Naive thymus-derived CD4-positive, alpha-beta T cell (primary cell): ENCODE results near the gene ZNF692. TPM values are rescaled to one million over a fixed set of nuclear protein-coding genes. Genes with fewer than 3 reads are reported as not detected.

ENCODE experiments used
- ATAC-seq: fragments of 150-1000 bp; cut with Tn5 transposase; 2 replicates; pipeline ENCODE4 v1.10.0; 2021; ENCODE audit warnings: mild to moderate bottlenecking, moderate library complexity
- CTCF ChIA-PET: fragments of 350-600 bp; sonication (Branson Sonifier 250); formaldehyde crosslinking; loops from one replicate; lab custom pipeline; 2021; ENCODE audit warnings: antibody characterized with exemption; lab: Charles Lee
- POLR2A ChIA-PET: fragments of 350-600 bp; sonication (Branson Sonifier 250); formaldehyde crosslinking; loops from one replicate; lab custom pipeline; 2021; ENCODE audit warnings: antibody characterized with exemption, inconsistent platforms; lab: Charles Lee
- DNase-seq, 9 donors: peaks; one replicate each; pipeline versions ENCODE4 v3.0.0 to v3.0.0-alpha.2; 2020 to 2022; ENCODE audit warnings: mixed read lengths in 1 of 9
- H3K27ac ChIP-seq: one replicate; pipeline ENCODE4 v1.7.0; 2013; ENCODE audit warnings: mild to moderate bottlenecking, low read depth, low read length, moderate library complexity
- H3K27me3 ChIP-seq, 2 donors: one replicate each; pipeline ENCODE4 v1.7.0; 2013; ENCODE audit warnings: low read length in 2 of 2, mild to moderate bottlenecking in 2 of 2, moderate library complexity in 2 of 2; ENCODE audit not compliant: control insufficient read depth in 2 of 2, insufficient read depth in 2 of 2
- H3K36me3 ChIP-seq, 3 experiments: 1 replicate in 2 of 3; 2 replicates in 1 of 3; pipeline ENCODE4 v1.7.0; 2013; ENCODE audit warnings: low read length in 3 of 3, mild to moderate bottlenecking in 3 of 3, moderate library complexity in 1 of 3; ENCODE audit not compliant: insufficient read depth in 3 of 3, control insufficient read depth in 2 of 3
- H3K4me1 ChIP-seq, 2 donors: one replicate each; pipeline ENCODE4 v1.7.0; 2013; ENCODE audit warnings: low read length in 2 of 2, mild to moderate bottlenecking in 2 of 2, moderate library complexity in 1 of 2; ENCODE audit not compliant: control insufficient read depth in 2 of 2, insufficient read depth in 2 of 2
- H3K4me3 ChIP-seq: 2 replicates; pipeline ENCODE4 v1.7.0; 2013; ENCODE audit warnings: mild to moderate bottlenecking, low read length
- H3K9me3 ChIP-seq, 3 experiments: 1 replicate in 2 of 3; 2 replicates in 1 of 3; pipeline ENCODE4 v1.7.0; 2013; ENCODE audit warnings: low read length in 3 of 3; ENCODE audit not compliant: control insufficient read depth in 2 of 3
- H3K27ac Mint-ChIP-seq, 9 donors: one replicate each; pipeline ENCODE4 v1.8.0; 2020 to 2022; ENCODE audit warnings: mixed read lengths in 9 of 9, mild to moderate bottlenecking in 8 of 9, moderate library complexity in 5 of 9, inconsistent platforms in 2 of 9
- H3K27me3 Mint-ChIP-seq, 5 donors: one replicate each; pipeline ENCODE4 v1.8.0; 2021 to 2022; ENCODE audit warnings: mixed read lengths in 5 of 5, mild to moderate bottlenecking in 1 of 5
- H3K36me3 Mint-ChIP-seq, 5 donors: one replicate each; pipeline ENCODE4 v1.8.0; 2020 to 2022; ENCODE audit warnings: mixed read lengths in 5 of 5, mild to moderate bottlenecking in 3 of 5, inconsistent platforms in 1 of 5
- H3K4me1 Mint-ChIP-seq, 7 donors: one replicate each; pipeline ENCODE4 v1.8.0; 2020 to 2022; ENCODE audit warnings: mixed read lengths in 7 of 7, mild to moderate bottlenecking in 3 of 7, inconsistent platforms in 1 of 7
- H3K4me3 Mint-ChIP-seq, 10 donors: one replicate each; pipeline ENCODE4 v1.8.0; 2020 to 2022; ENCODE audit warnings: mild to moderate bottlenecking in 10 of 10, mixed read lengths in 10 of 10, moderate library complexity in 6 of 10, inconsistent platforms in 2 of 10
- H3K9me3 Mint-ChIP-seq, 11 donors: one replicate each; pipeline ENCODE4 v1.8.0; 2020 to 2022; ENCODE audit warnings: mixed read lengths in 11 of 11, mild to moderate bottlenecking in 4 of 11, inconsistent platforms in 1 of 11, moderate library complexity in 1 of 11
- intact Hi-C, 2 donors: fragments of 100-400 bp; cut with micrococcal nuclease; formaldehyde crosslinking; loops; one replicate each; pipeline ENCODE4 v1.15.1; 2023
- polyA plus RNA-seq, 2 donors: library from polyadenylated mRNA; unstranded; fragments of 300-500 nt; fragmentation: Illumina TruSeq; gene quantifications; one replicate each; pipeline ENCODE4 v1.2.3, GENCODE V29; 2021
- total RNA-seq, 6 experiments: library from RNA in 5 of 6; stranded (reverse) in 5 of 6; gene quantifications; 1 replicate in 5 of 6; 2 replicates in 1 of 6; pipeline ENCODE4 v1.2.3 and lab custom pipeline; 2021 to 2026

The ZNF692 gene
- total and polyA plus RNA-seq, 7 experiments from 2014 or later: 7.6 to 87.5 (median 58.7) TPM

DNA sequence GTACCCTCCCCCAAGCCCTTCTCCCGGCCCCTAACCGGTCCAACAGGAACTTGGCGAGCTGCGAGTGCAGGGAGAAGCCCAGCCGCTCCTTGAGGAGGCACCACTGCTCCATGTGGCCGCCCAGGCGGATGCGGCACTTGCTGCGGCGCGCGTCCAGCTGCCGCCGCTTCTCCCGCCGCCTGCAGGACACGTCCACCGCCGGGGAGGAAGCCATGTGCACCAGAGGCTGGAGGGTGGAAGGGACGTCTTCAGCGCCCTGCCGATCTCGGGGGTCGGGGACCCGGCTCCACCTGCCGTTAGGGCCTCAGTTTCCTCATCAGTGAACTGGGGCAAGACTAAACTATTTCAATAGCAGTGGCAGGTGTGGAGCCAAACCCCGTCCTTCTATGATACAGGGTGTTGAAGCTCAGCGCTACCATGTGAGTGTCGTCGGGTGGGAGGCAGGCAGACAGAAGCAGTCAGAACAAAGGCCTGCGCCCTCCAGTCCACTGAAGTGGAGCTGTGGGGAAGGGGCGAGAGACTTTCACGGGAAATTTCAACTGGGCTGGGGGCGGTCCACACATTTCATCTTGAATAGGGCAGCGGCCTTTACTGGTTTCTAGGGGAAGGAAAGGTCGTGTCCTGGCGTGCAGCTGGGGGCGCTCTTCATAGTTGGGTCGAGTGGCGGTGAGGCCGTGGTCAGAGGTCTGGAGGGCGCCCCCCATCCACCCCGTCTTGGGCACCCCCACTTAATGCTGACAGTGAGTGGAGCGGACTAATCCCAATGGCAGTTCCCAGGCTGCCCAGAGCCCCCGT lies 592 bp downstream of the ZNF692 start:
- no peaks in the 10 kb centered on the region for H3K9me3 ChIP-seq
- H3K4me3 Mint-ChIP-seq: peak overlapping the region; percentile 81 to 98 (median 91)
- H3K27ac Mint-ChIP-seq: peak overlapping the region; percentile 90 to 98 (median 96)
- peaks cover 40 to 53% of the 10 kb centered on the region in 2 donors for H3K4me1 ChIP-seq
- H3K27ac ChIP-seq: peak overlapping the region; percentile 81
- peaks cover 0 to 4% (median 0%) of the 10 kb centered on the region in 11 donors for H3K9me3 Mint-ChIP-seq
- peaks cover 0 to 18% (median 0%) of the 10 kb centered on the region in 5 donors for H3K36me3 Mint-ChIP-seq
- H3K4me1 Mint-ChIP-seq: peaks cover 16 to 53% (median 50%) of the 10 kb centered on the region in 7 donors
- ATAC-seq (peak; percentile 51), DNase-seq (peak in 3 of 9 donors; percentile 16 to 56 (median 20))
- H3K36me3 ChIP-seq: peaks cover 0 to 22% (median 0%) of the 10 kb centered on the region in 3 experiments
- no peaks in the 10 kb centered on the region for H3K27me3 Mint-ChIP-seq
- ChIA-PET POLR2A (interaction anchor here (0.6 to 9.5 kb wide), 9 partner anchors 11 to 57 kb away, joined by 3 to 154 read pairs (median 4); partner anchors contain the start of genes SH3BP5L and ZNF672), CTCF (interaction anchor here (0.7 to 2.5 kb wide), 8 partner anchors 11 to 32 kb away, joined by 3 to 11 read pairs (median 7); partner anchors contain the start of genes SH3BP5L and ZNF672)
- no peaks in the 10 kb centered on the region for H3K27me3 ChIP-seq
- intact Hi-C loops: loop anchor here in 1 of 2 donors (1.0 kb wide), 1 partner anchor 20 kb away; the partner anchor contains the start of gene ZNF672
- peak overlapping the region; percentile 69 for H3K4me3 ChIP-seq

DNA sequence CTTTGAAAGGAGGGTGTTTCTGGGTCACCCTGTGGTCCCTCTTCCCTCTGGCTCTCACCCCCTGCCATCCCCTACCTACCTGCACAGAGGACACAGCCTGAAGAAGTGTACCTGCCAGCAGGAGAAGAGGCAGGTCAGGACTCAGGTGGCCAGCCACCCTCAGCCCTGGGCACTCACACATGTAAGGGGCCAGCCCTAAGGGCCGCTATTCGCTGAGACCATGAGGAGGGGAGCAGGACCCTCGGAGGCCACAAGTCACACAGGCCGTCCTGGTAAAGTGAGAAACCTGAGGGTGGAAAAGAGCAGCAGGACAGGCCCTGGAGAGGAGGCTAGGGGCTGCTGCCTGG lies 1.2 kb downstream of the ZNF692 start:
- CTCF ChIA-PET: interaction anchor here (1.6 to 2.5 kb wide), 4 partner anchors 16 to 32 kb away, joined by 7 to 11 read pairs (median 8); partner anchors contain the start of gene SH3BP5L
- Histone ChIP-seq H3K9me3 (no peaks in the 10 kb centered on the region), H3K4me1 (peaks cover 39 to 57% of the 10 kb centered on the region in 2 donors), H3K27me3 (no peaks in the 10 kb centered on the region), H3K27ac (peak overlapping the region; percentile 81), H3K4me3 (peak overlapping the region; percentile 69), H3K36me3 (peaks cover 0 to 25% (median 0%) of the 10 kb centered on the region in 3 experiments)
- POLR2A ChIA-PET: interaction anchor here (1.2 to 9.5 kb wide), 6 partner anchors 11 to 58 kb away, joined by 3 to 154 read pairs (median 19); partner anchors contain the start of genes SH3BP5L and ZNF672
- intact Hi-C loops: loop anchor here in 1 of 2 donors (1.0 kb wide), 1 partner anchor 19 kb away; the partner anchor contains the start of gene ZNF672
- peak overlapping the region; percentile 24 to 98 (median 95) for H3K27ac Mint-ChIP-seq
- DNase-seq: no peak
- ATAC-seq: no peak
- H3K36me3 Mint-ChIP-seq: peaks cover 0 to 18% (median 0%) of the 10 kb centered on the region in 5 donors
- no peaks in the 10 kb centered on the region for H3K27me3 Mint-ChIP-seq
- peaks cover 0 to 4% (median 0%) of the 10 kb centered on the region in 11 donors for H3K9me3 Mint-ChIP-seq
- H3K4me3 Mint-ChIP-seq: peak overlapping the region; percentile 81 to 98 (median 91)
- H3K4me1 Mint-ChIP-seq: peaks cover 12 to 50% (median 48%) of the 10 kb centered on the region in 7 donors

DNA sequence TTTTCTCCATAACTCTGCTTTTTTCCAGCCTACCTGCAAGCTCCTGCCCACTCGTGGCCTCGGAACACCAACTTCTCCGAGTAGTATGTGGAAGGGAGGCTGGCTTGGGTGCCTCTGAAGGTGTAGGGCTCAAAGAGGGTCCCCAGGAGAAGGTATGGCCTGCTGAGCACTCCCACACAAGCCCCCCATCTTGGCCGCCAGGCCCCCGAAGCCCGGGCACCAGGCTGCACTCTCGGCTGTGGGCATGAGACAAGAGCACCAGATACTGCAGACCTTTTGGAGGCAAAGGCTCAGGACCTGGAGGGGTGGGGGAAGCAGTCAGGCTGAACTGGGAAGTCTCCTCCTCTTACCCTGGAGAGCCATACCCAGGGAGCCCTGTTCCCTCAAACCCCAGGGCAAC lies 1.7 kb downstream of the ZNF692 start:
- Mint-ChIP-seq H3K27me3 (no peaks in the 10 kb centered on the region), H3K9me3 (peaks cover 0 to 4% (median 0%) of the 10 kb centered on the region in 11 donors), H3K4me3 (peak overlapping the region in 8 of 10 donors; percentile 81 to 98 (median 90)), H3K27ac (peak overlapping the region in 7 of 9 donors; percentile 18 to 98 (median 95)), H3K36me3 (peaks cover 0 to 16% (median 0%) of the 10 kb centered on the region in 5 donors), H3K4me1 (peaks cover 7 to 45% (median 43%) of the 10 kb centered on the region in 7 donors)
- H3K36me3 ChIP-seq: peaks cover 0 to 25% (median 0%) of the 10 kb centered on the region in 3 experiments
- ATAC-seq: no peak
- peak overlapping the region; percentile 81 for H3K27ac ChIP-seq
- no peak overlapping the region for H3K4me3 ChIP-seq
- H3K4me1 ChIP-seq: peaks cover 34 to 52% of the 10 kb centered on the region in 2 donors
- ChIA-PET CTCF (no interaction called here), POLR2A (interaction anchor here (1.0 to 9.5 kb wide), 2 partner anchors 16 to 19 kb away, joined by 3 to 154 read pairs; partner anchors contain the start of gene ZNF672)
- intact Hi-C loops: no loop called here
- no peaks in the 10 kb centered on the region for H3K9me3 ChIP-seq
- no peaks in the 10 kb centered on the region for H3K27me3 ChIP-seq
- DNase-seq: no peak

DNA sequence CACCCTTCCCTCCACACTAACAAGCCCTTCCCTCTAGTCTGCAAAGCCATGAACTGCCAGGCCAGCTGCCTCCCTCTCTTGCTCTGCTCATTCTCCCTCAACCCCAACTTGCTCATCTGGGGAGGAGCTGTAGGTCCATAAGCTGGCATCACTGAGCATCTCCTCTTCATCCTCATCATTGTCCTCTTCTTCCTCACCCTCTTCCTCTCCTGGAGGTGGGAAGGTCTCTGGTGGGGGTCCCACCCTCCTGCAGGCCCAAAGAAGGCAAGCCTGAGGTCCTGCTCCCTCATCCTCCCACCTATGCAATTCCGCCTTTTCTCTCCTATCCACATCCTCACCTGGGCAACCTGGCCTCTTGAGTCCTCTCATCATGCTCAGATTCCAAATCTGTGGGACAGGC lies 2.7 kb downstream of the ZNF692 start:
- peak overlapping the region; percentile 14 for H3K27ac ChIP-seq
- peaks cover 0 to 42% (median 37%) of the 10 kb centered on the region in 7 donors for H3K4me1 Mint-ChIP-seq

DNA sequence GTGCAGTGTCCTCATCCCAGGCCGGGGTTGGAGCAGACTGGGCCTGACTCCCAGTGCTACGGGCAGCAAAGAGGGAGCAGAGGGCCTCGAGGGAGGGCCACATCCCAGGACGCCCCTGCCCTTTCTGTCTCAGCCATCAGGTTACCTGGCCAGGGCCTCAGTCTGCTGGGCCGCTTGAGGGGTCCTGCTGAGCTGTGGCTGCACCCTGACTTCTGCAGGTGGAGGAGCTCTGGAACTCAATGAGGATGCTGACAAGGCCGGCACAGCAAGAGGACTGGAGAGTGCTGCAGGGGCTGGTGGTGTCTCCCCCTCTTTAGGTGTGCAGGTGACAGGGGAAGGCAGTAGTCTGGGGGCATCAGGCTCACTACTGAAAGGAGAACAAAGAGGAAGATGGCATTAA lies 3.3 kb downstream of the ZNF692 start:
- Histone ChIP-seq H3K27me3 (no peaks in the 10 kb centered on the region), H3K4me3 (no peak overlapping the region), H3K9me3 (no peaks in the 10 kb centered on the region), H3K27ac (no peak overlapping the region), H3K4me1 (peaks cover 34 to 50% of the 10 kb centered on the region in 2 donors), H3K36me3 (peaks cover 0 to 40% (median 0%) of the 10 kb centered on the region in 3 experiments)
- H3K36me3 Mint-ChIP-seq: peaks cover 0 to 16% (median 0%) of the 10 kb centered on the region in 5 donors
- H3K4me1 Mint-ChIP-seq: peaks cover 0 to 42% (median 37%) of the 10 kb centered on the region in 7 donors
- H3K4me3 Mint-ChIP-seq: no peak overlapping the region
- intact Hi-C loops: no loop called here
- ChIA-PET POLR2A (interaction anchor here (2.0 kb wide), 1 partner anchor 17 kb away, joined by 7 read pairs; no protein-coding TSS in a partner anchor), CTCF (no interaction called here)
- no peaks in the 10 kb centered on the region for H3K27me3 Mint-ChIP-seq
- DNase-seq: no peak
- peaks cover 0 to 4% (median 0%) of the 10 kb centered on the region in 11 donors for H3K9me3 Mint-ChIP-seq
- H3K27ac Mint-ChIP-seq: peak overlapping the region in 3 of 9 donors; percentile 38 to 60 (median 45)
- ATAC-seq: no peak

More for the DNA sequence above, 2.7 kb downstream of the ZNF692 start:
- Mint-ChIP-seq H3K9me3 (peaks cover 0 to 4% (median 0%) of the 10 kb centered on the region in 11 donors), H3K27ac (peak overlapping the region in 7 of 9 donors; percentile 26 to 78 (median 51)), H3K27me3 (no peaks in the 10 kb centered on the region), H3K36me3 (peaks cover 0 to 16% (median 0%) of the 10 kb centered on the region in 5 donors), H3K4me3 (peak overlapping the region in 3 of 10 donors; percentile 27 to 98 (median 96))
- intact Hi-C loops: no loop called here
- no peak overlapping the region for H3K4me3 ChIP-seq
- ChIA-PET CTCF (no interaction called here), POLR2A (no interaction called here)
- no peak for DNase-seq
- H3K4me1 ChIP-seq: peaks cover 34 to 50% of the 10 kb centered on the region in 2 donors
- ATAC-seq: no peak
- H3K9me3 ChIP-seq: no peaks in the 10 kb centered on the region
- no peaks in the 10 kb centered on the region for H3K27me3 ChIP-seq
- H3K36me3 ChIP-seq: peaks cover 0 to 36% (median 0%) of the 10 kb centered on the region in 3 experiments
